Subcutaneous adipose tissue (tissue), 4 donors: ENCODE results near the gene TMEM121. TPM values are rescaled to one million over a fixed set of nuclear protein-coding genes. Genes with fewer than 3 reads are reported as not detected.

Experiments used
- CTCF ChIP-seq: fragments of 450-650 bp; IDR thresholded peaks from one replicate; pipeline ENCODE4 v1.5.1; 2016; ENCODE audit warnings: low read depth, mild to moderate bottlenecking, control low read depth, antibody characterized with exemption, moderate library complexity
- total RNA-seq, 4 donors: library from RNA; depleted of rRNA; stranded (reverse); fragments of >200 nt; gene quantifications; one replicate each; pipeline ENCODE4 v1.1.0, GENCODE V29; 2016

TMEM121 gene
- total RNA-seq, 4 donors from 2014 or later: 1.3 to 3.6 (median 2.0) TPM

GRCh38 chr14:105493921-105494605, 32.3 kb upstream of the TMEM121 start:
- TF ChIP-seq CTCF: no peak

GRCh38 chr14:105494606-105494929, 31.8 kb upstream of the TMEM121 start:
- TF ChIP-seq CTCF: no peak

- TF ChIP-seq CTCF: no peak
Observed at GRCh38 chr14:105495101-105495989, 31.0 kb upstream of the TMEM121 start.

GRCh38 chr14:105495990-105496830, 30.2 kb upstream of the TMEM121 start:
- no peak for TF ChIP-seq CTCF

DNA sequence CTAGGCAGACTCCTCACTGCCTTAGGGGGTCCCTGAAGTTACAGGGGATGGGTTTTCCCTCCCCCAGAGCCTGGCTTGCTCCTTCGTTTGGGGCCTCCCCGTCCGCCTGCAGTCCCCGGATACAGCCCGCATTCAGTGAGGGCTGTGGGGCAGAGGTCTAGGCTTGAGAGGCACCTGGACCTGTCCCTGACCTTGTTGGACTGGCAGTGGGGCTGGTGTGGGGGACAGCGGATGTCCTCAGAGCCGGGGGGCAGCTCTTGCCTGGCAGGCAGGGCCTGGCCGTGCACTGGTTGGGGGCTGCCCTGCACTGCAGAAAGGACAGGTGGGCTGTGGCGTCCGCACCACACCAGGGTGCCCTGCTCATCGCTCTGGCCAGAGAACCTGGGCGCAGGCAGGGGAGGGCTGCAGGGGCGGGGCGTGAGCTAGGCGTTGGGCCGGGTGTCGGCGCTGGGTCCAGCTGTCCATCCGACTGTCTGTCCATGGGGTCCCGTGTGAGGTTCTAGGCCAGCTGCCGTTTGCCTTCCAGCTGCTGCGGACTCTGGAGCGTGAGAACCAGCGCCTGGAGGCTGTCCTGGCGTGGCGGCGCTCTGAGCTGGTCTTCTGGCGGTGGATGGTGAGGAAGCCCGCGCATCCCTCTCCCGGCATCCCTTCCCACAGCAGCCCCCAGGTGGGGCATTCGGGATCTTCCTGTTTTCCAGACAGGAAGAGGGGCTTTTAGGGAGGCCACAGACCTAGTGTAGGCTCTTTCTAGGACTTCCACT, 29.4 kb upstream of the TMEM121 start:
- TF ChIP-seq CTCF: no peak

GRCh38 chr14:105497671-105498429, 28.5 kb upstream of the TMEM121 start:
- no peak for TF ChIP-seq CTCF
